HepG2 (cell line): ENCODE measurements around the gene ABTB2. TPM values are rescaled to one million over a fixed set of nuclear protein-coding genes. Genes with fewer than 3 reads are reported as not detected.

Experiments
- ATAC-seq: fragments of 200-7000 bp; cut with Tn5 transposase; 3 replicates; pipeline ENCODE4 v1.9.1; 2020; ENCODE audit warnings: mild to moderate bottlenecking, moderate library complexity
- BruUV-seq: library from RNA; stranded (reverse); fragments of 400-500 nt; replicated peaks from 2 replicates; lab custom pipeline; 2021; lab: Mats Ljungman, UMichigan
- CTCF ChIA-PET: fragments of 300-600 bp; formaldehyde crosslinking; extraction: SDS; loops from one replicate; lab custom pipeline; 2021; ENCODE audit warnings: low total read pairs, inconsistent platforms, low intra/inter-chr PET ratio; lab: Yijun Ruan, JAX
- POLR2A ChIA-PET: fragments of 350-600 bp; sonication (Branson Sonifier 250); formaldehyde crosslinking; loops from one replicate; lab custom pipeline; 2020; ENCODE audit warnings: antibody characterized with exemption, inconsistent platforms; lab: Yijun Ruan, JAX
- DNase-seq: peaks from one replicate; pipeline ENCODE4 v3.0.0-alpha.2; 2015; ENCODE audit warnings: low spot score
- FAIRE-seq: peaks from 3 replicates; lab custom pipeline; 2011; peaks lifted over from hg19 to GRCh38; lab: Jason Lieb, UNC
- H2AFZ ChIP-seq: one replicate; pipeline ENCODE4 v1.6.1; 2011; ENCODE audit warnings: low read length, inconsistent platforms
- H3K27ac ChIP-seq: fragments of 300-600 bp; 3 replicates; pipeline ENCODE4 v1.8.0; 2011; ENCODE audit warnings: mixed run types, mild to moderate bottlenecking, mixed read lengths, low read length, inconsistent platforms; ENCODE audit not compliant: insufficient read depth; ENCODE audit errors: extremely low read length
- H3K27me3 ChIP-seq, 2 experiments: fragments of 200-600 bp in 1 of 2; 2 replicates in 1 of 2; 3 replicates in 1 of 2; pipeline versions ENCODE4 v1.6.0 to v1.8.0; 2011; ENCODE audit warnings: low read length in 2 of 2, mild to moderate bottlenecking in 2 of 2, moderate library complexity in 2 of 2, inconsistent platforms in 1 of 2; ENCODE audit not compliant: insufficient read depth in 2 of 2, control insufficient read depth in 1 of 2
- H3K36me3 ChIP-seq, 2 experiments: fragments of 200-600 bp in 1 of 2; replicated peaks in 1 of 2; 2 replicates in 1 of 2; 3 replicates in 1 of 2; pipeline versions ENCODE4 v1.5.1 to v1.8.0; 2011; ENCODE audit warnings: low read length in 2 of 2, inconsistent platforms in 1 of 2; ENCODE audit not compliant: insufficient read depth in 2 of 2, control insufficient read depth in 1 of 2
- H3K4me1 ChIP-seq: 2 replicates; pipeline ENCODE4 v1.5.1; 2012; ENCODE audit warnings: low read length, inconsistent platforms; ENCODE audit not compliant: insufficient read depth
- H3K4me2 ChIP-seq: 2 replicates; pipeline ENCODE4 v1.6.0; 2011; ENCODE audit warnings: low read depth, low read length, inconsistent platforms
- H3K4me3 ChIP-seq, 3 experiments: fragments of 200-600 bp in 1 of 3; sonication (generic), shearing (Covaris generic) in 1 of 3; replicated peaks in 1 of 3; 2 replicates each; pipeline ENCODE4 v1.5.1; 2011 to 2016; ENCODE audit warnings: low read length in 3 of 3, inconsistent platforms in 2 of 3, low read depth in 2 of 3, mild to moderate bottlenecking in 2 of 3, control low read depth in 1 of 3, mixed read lengths in 1 of 3; ENCODE audit not compliant: insufficient read depth in 1 of 3
- H3K79me2 ChIP-seq: one replicate; pipeline ENCODE4 v1.6.1; 2011; ENCODE audit warnings: low read length, inconsistent platforms; ENCODE audit not compliant: insufficient read depth
- H3K9ac ChIP-seq: 2 replicates; pipeline ENCODE4 v1.6.0; 2011; ENCODE audit warnings: mild to moderate bottlenecking, low read depth, low read length, inconsistent platforms; ENCODE audit not compliant: insufficient read depth
- H3K9me3 ChIP-seq: 2 replicates; pipeline ENCODE4 v1.5.1; 2012; ENCODE audit warnings: mild to moderate bottlenecking, low read length
- H4K20me1 ChIP-seq: 2 replicates; pipeline ENCODE4 v1.6.0; 2011; ENCODE audit warnings: inconsistent platforms, mild to moderate bottlenecking, low read length, moderate library complexity; ENCODE audit not compliant: insufficient read depth
- AHR ChIP-seq: IDR thresholded peaks from 2 replicates; pipeline ENCODE4 v1.6.1; 2018; ENCODE audit warnings: missing genetic modification reagents, missing compliant biosample characterization
- ATAD3A ChIP-seq: sonication (generic); formaldehyde crosslinking; IDR thresholded peaks from 2 replicates; pipeline ENCODE4 v1.4.0; 2020; ENCODE audit warnings: missing genetic modification reagents
- ATF3 ChIP-seq: sonication (generic); formaldehyde crosslinking; IDR thresholded peaks from 2 replicates; pipeline ENCODE4 v1.4.0; 2020; ENCODE audit warnings: missing genetic modification reagents
- FOXJ3 ChIP-seq: sonication (generic); formaldehyde crosslinking; IDR thresholded peaks from 2 replicates; pipeline ENCODE4 v1.4.0; 2020; ENCODE audit warnings: missing genetic modification reagents, mild to moderate bottlenecking, borderline replicate concordance
- FOXP4 ChIP-seq: sonication (generic); formaldehyde crosslinking; IDR thresholded peaks from 2 replicates; pipeline ENCODE4 v1.4.0; 2020; ENCODE audit warnings: missing genetic modification reagents
- GLI4 ChIP-seq: sonication (generic); formaldehyde crosslinking; IDR thresholded peaks from 2 replicates; pipeline ENCODE4 v1.5.1; 2020; ENCODE audit warnings: missing genetic modification reagents, mild to moderate bottlenecking, moderate library complexity, borderline replicate concordance
- HES4 ChIP-seq: sonication (generic); formaldehyde crosslinking; IDR thresholded peaks from 2 replicates; pipeline ENCODE4 v1.9.0; 2021; ENCODE audit warnings: mild to moderate bottlenecking, missing genetic modification reagents, borderline replicate concordance
- MAFF ChIP-seq: IDR thresholded peaks from 2 replicates; pipeline ENCODE4 v1.6.1; 2011; ENCODE audit warnings: low read depth, low read length, improper control_type of control experiment
- NCOR1 ChIP-seq: fragments of 200-600 bp; sonication (generic); IDR thresholded peaks from 2 replicates; pipeline ENCODE4 v1.7.0; 2017; ENCODE audit warnings: antibody characterized with exemption, low read length, borderline replicate concordance
- PAXIP1 ChIP-seq: sonication (generic); formaldehyde crosslinking; conservative IDR thresholded peaks from 2 replicates; pipeline ENCODE4 v1.4.0; 2020; ENCODE audit warnings: mild to moderate bottlenecking, missing genetic modification reagents, moderate library complexity
- POLR2AphosphoS5 ChIP-seq: IDR thresholded peaks from 2 replicates; pipeline ENCODE4 v1.6.1; 2012; ENCODE audit warnings: low read depth, low read length
- RFX5 ChIP-seq: IDR thresholded peaks from 2 replicates; pipeline ENCODE4 v1.6.1; 2011; ENCODE audit warnings: low read depth, low read length, improper control_type of control experiment
- SMC3 ChIP-seq: IDR thresholded peaks from 2 replicates; pipeline ENCODE4 v1.6.1; 2011; ENCODE audit warnings: low read length, improper control_type of control experiment
- TCF7 ChIP-seq: sonication (generic); IDR thresholded peaks from 2 replicates; pipeline ENCODE4 v1.6.1; 2016; ENCODE audit warnings: antibody characterized with exemption, low read depth
- TEAD2 ChIP-seq: sonication (generic); formaldehyde crosslinking; IDR thresholded peaks from 2 replicates; pipeline ENCODE4 v1.9.0; 2021; ENCODE audit warnings: missing genetic modification reagents
- TOE1 ChIP-seq: sonication (generic); formaldehyde crosslinking; IDR thresholded peaks from 2 replicates; pipeline ENCODE4 v1.4.0; 2020; ENCODE audit warnings: mild to moderate bottlenecking, missing genetic modification reagents
- ZFP37 ChIP-seq: sonication (generic); formaldehyde crosslinking; IDR thresholded peaks from 2 replicates; pipeline ENCODE4 v1.4.0; 2020; ENCODE audit warnings: missing genetic modification reagents, borderline replicate concordance
- ZNF576 ChIP-seq: sonication (generic); formaldehyde crosslinking; IDR thresholded peaks from 2 replicates; pipeline ENCODE4 v1.4.0; 2020; ENCODE audit warnings: mild to moderate bottlenecking, missing genetic modification reagents
- ZNF660 ChIP-seq: sonication (generic); formaldehyde crosslinking; IDR thresholded peaks from 2 replicates; pipeline ENCODE4 v1.5.1; 2020; ENCODE audit warnings: mild to moderate bottlenecking, low read depth, missing genetic modification reagents, borderline replicate concordance
- WGBS: methylation state at CpG from one replicate; pipeline ENCODE4 v1.1.6; 2017; ENCODE audit warnings: low lambda C conversion rate; 5-methylcytosine and 5-hydroxymethylcytosine counted together
- in situ Hi-C: cut with HindIII; loops from 2 replicates; pipeline ENCODE4 v1.10.0; 2017; ENCODE audit warnings: low pct_unique_long_range_greater_than_20kb; ENCODE audit not compliant: extremely low pct_ligation_motif_present
- intact Hi-C: fragments of 100-400 bp; cut with micrococcal nuclease; formaldehyde crosslinking; loops from one replicate; pipeline ENCODE4 v1.10.0; 2022; ENCODE audit not compliant: unreplicated experiment
- polyA plus RNA-seq, 8 experiments: library from polyadenylated mRNA; depleted of rRNA in 3 of 8; stranded (reverse) in 7 of 8; unstranded in 1 of 8; fragments of >200 nt; fragmentation: Illumina TruSeq in 4 of 8; extraction: Trizol in 4 of 8; gene quantifications; 2 replicates each; pipeline versions ENCODE4 v1.2.1 to v1.2.3, GENCODE V29; 2011 to 2016; ENCODE audit warnings: low read depth in 4 of 8, missing spikeins in 1 of 8, mixed read lengths in 1 of 8; ENCODE audit not compliant: insufficient read depth in 1 of 8
- total RNA-seq, 5 experiments: library from RNA; depleted of rRNA; stranded (reverse); fragments of >200 nt; fragmentation: Illumina TruSeq; extraction: Trizol; gene quantifications; 2 replicates each; pipeline ENCODE4 v1.2.3, GENCODE V29; 2016; ENCODE audit warnings: low read depth in 1 of 5

Gene ABTB2
- total and polyA plus RNA-seq, 2 of the 13 experiments (the other 11 are each of a cell fraction or from before 2014, with no cell fraction given) = 5.1 to 15.4 TPM

- TF ChIP-seq AHR (CRISPR knock-in tag) = no peak
- no peak for TF ChIP-seq ATF3 (CRISPR knock-in tag)
- TF ChIP-seq PAXIP1 = peak; percentile 76
- peak; percentile 45 for TF ChIP-seq TCF7
- no peak for TF ChIP-seq MAFF
Measured at GRCh38 chr11:34332524-34332923, 25.3 kb downstream of the ABTB2 start (continued).

- FAIRE-seq (no peak), ATAC-seq (no peak), DNase-seq (no peak)
- WGBS = 96% methylated on average over 3 of the region's 3 CpGs
- Histone ChIP-seq H3K36me3 (no peaks in the 10 kb centered on the region), H2AFZ (no peak overlapping the region), H3K27ac (peak overlapping the region; percentile 28), H3K4me2 (no peak overlapping the region), H3K4me3 (no peak overlapping the region), H3K4me1 (peaks cover 92% of the 10 kb centered on the region), H3K9me3 (no peaks in the 10 kb centered on the region), H4K20me1 (no peaks in the 10 kb centered on the region), H3K9ac (no peak overlapping the region), H3K27me3 (no peaks in the 10 kb centered on the region), H3K79me2 (peaks cover 45% of the 10 kb centered on the region)
- in situ Hi-C loops = no loop called here
- ChIA-PET CTCF (no interaction called here), POLR2A (interaction anchor here (1.3 kb wide), 1 partner anchor 13 kb away, joined by 3 read pairs; no protein-coding TSS in a partner anchor)
- BruUV-seq = no TSS peak
- intact Hi-C loops = no loop called here
- TF ChIP-seq TEAD2 (CRISPR knock-in tag) (no peak), POLR2AphosphoS5 (no peak), ZNF576 (CRISPR knock-in tag) (no peak), FOXP4 (CRISPR knock-in tag) (no peak), RFX5 (no peak), ZFP37 (no peak), HES4 (CRISPR knock-in tag) (no peak), TOE1 (CRISPR knock-in tag) (no peak), SMC3 (no peak), GLI4 (no peak), ZNF660 (CRISPR knock-in tag) (no peak), ATAD3A (no peak), FOXJ3 (CRISPR knock-in tag) (no peak), NCOR1 (no peak)
Measured at GRCh38 chr11:34331736-34332135, 26.1 kb downstream of the ABTB2 start.
